GM19395 (cell line): ENCODE data around the gene SLC35A5.

ENCODE experiments used
- ATAC-seq: cut with Tn5 transposase; IDR thresholded peaks from one replicate; pipeline ENCODE4 v1.9.1; 2021; ENCODE audit warnings: mild to moderate bottlenecking, moderate library complexity; ENCODE audit not compliant: unreplicated experiment

SLC35A5 gene

GRCh38 chr3:112619295-112619694 lies 57.5 kb downstream of the SLC35A5 start:
- peak; percentile 71 for ATAC-seq

DNA sequence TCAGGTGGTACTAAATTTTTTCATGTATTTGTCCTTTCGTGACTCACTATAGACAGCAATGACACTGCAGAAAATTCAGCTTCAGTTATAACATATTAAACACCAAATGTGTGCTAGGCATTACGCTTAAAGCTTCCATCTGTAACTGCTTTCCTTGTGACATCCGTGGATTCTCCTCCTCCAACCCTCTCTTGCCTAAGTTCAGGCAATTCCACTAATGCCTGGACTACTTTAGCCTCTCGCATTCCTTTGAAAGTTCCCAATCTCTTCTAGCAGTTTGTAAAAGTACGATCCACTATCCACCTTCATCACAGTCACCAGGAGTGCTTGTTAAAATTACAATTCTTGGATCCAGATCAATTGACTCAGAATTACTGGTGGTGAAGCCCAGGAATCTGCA lies 61.4 kb downstream of the SLC35A5 start:
- ATAC-seq: no peak

- no peak for ATAC-seq
These were observed 61.9 kb downstream of the SLC35A5 start for GRCh38 chr3:112623717-112624116.

- no peak for ATAC-seq
These were observed 65.6 kb downstream of the SLC35A5 start for GRCh38 chr3:112627419-112627818.

DNA sequence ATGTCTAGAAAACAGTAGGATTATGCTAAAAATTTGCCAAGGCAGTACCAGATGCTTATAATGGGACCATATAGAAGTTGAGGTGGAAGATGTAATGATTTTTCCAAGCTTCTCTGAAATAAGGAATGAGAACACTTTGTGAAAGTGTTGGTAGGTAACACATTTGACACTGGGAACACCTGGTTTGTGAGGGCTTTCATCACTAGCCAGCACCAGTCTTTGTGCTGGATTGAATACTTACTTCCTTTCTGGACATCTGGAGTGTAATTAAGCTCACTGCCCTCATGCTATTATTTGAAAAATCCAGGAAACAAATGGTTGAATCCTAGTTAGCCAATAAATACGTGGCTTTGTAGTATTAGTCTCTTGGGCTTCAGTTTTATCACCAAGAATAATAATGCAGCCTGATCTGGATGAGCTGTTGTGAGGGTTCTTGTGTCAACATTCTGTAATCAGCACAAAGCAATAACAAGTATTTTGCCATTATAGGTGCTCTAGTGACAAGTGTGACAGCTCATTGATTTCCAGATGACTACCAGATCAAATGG lies 66.1 kb downstream of the SLC35A5 start:
- no peak for ATAC-seq

- ATAC-seq: no peak
These were observed 67.6 kb downstream of the SLC35A5 start for GRCh38 chr3:112629425-112629824.

DNA sequence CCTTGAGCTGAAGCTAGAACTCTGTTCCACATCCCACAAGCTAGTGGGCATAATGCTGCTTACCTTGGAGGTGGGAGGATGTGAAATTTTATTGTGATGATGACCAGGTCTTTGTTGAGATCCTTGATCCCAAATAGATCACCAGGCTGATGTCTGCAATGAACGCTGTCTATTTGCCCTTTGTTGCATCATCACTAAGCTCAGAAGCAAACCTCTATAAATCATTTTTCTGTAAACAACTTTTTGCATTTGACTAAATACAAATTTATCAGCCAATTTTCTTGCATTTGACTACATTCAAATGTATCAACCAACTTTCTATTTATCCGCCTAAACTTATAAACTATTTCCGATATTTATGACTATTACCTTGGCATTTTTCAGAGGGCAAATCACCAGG lies 69.4 kb downstream of the SLC35A5 start:
- ATAC-seq: no peak

- ATAC-seq: no peak
These were observed 70.8 kb downstream of the SLC35A5 start for GRCh38 chr3:112632596-112632995.

GRCh38 chr3:112633191-112633590 lies 71.3 kb downstream of the SLC35A5 start:
- ATAC-seq: no peak

DNA sequence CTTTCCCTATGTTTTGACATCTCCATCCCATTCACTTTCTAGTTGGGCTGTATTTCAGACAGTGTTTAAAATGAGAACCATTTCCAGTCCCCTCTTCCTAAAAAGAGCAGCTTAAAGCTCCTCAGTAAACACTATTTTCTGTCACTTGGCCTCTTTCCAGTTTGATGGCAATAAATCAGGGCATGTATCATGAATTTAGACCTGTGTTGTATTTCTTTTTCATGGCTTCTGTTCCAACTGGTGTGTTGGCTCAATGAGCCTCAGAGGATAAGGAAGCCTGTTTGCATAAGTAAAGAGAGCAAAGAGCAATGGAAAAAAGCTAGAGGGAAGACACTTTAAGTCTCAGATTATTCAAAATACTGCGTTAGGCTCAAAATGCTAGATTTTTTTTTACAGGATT lies 71.9 kb downstream of the SLC35A5 start:
- no peak for ATAC-seq

DNA sequence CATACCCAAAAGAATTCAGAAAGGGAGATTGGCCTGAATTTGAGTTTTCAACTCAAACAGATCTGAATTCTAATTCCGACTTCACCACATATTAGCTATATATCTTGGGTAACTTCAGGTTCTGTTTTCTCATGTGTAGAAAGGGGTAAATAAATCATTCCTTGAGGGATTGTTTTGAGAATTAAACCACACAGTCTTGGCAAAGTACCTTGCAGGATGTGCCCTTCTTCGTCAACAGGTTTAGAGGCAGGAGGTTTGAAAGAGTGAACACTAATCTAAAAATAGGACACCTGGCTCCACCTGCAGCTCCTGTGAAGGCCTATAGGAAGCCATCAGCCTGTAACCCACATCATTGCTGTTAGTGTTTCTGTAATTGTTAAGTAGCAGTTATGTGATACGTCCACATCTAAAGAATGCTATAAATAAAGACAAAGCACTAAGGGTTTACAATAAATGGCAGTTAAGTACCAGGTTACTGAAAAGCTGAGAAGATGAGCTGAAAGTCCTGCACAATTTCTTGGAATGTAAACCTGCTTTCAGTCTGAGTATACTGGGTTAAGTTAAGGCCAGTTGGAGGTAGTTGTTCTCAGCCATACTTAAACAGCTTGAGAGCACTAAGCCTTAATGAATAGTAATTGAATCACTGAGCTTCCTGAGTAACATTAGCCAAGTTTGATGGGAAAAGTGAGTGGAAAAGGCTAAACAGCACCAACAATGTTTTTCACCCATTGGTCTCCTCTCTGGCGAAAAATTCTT lies 73.1 kb downstream of the SLC35A5 start:
- no peak for ATAC-seq
